ENCODE results near the gene MYL11.
"Not testable (repeated sequence)": the region's sequence is repeated elsewhere in the genome, so short reads cannot be mapped to it uniquely, and the experiment has no call there.

Gene MYL11, protein sequence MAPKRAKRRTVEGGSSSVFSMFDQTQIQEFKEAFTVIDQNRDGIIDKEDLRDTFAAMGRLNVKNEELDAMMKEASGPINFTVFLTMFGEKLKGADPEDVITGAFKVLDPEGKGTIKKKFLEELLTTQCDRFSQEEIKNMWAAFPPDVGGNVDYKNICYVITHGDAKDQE

DNA sequence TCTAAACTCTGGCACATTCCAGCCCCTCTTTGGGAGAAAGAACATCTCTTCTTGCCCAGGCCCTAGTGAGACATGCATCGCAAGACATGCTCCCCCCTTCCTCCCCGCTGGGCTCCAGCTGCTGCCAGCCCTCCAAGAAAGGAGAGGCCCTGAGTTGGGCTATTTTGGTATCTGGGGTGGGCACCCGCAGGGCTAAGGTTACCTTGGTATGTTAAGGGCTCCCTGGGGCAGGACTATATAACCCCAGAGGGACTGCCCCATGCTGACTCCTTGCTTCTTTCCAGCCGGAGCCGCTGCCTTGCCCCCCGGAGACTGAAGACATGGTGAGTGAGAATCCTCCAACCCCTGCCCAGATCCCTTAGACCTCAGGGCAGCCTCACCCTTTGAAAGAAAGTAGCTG is at the start of gene MYL11:
Gene MYL11 (plus strand): TSS at position 265 of the 400 bp plus-strand sequence. CDS start 56 bp downstream, at position 321.
- TF ChIP-seq, protein P1, sequence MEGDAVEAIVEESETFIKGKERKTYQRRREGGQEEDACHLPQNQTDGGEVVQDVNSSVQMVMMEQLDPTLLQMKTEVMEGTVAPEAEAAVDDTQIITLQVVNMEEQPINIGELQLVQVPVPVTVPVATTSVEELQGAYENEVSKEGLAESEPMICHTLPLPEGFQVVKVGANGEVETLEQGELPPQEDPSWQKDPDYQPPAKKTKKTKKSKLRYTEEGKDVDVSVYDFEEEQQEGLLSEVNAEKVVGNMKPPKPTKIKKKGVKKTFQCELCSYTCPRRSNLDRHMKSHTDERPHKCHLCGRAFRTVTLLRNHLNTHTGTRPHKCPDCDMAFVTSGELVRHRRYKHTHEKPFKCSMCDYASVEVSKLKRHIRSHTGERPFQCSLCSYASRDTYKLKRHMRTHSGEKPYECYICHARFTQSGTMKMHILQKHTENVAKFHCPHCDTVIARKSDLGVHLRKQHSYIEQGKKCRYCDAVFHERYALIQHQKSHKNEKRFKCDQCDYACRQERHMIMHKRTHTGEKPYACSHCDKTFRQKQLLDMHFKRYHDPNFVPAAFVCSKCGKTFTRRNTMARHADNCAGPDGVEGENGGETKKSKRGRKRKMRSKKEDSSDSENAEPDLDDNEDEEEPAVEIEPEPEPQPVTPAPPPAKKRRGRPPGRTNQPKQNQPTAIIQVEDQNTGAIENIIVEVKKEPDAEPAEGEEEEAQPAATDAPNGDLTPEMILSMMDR (IDR thresholded peaks at IDR 0.05; ENCODE audit: insufficient read depth, low read length, poor library complexity, severe bottlenecking), result no peak
- DNase-seq (ENCODE audit: extremely low read depth, insufficient read length), result no peak
- Histone ChIP-seq H3K4me3 (replicated peaks; ENCODE audit: low read depth, low read length) (no peak within 1 kb of the TSS), H3K36me3 (ENCODE audit: control insufficient read depth, insufficient read depth, low read length) (no peaks in the 10 kb centered on the region; the same call in 1 of the 2 replicates), H3K27me3 (replicated peaks; ENCODE audit: control insufficient read depth, insufficient read depth, low read length) (no peaks in the 10 kb centered on the region)

DNA sequence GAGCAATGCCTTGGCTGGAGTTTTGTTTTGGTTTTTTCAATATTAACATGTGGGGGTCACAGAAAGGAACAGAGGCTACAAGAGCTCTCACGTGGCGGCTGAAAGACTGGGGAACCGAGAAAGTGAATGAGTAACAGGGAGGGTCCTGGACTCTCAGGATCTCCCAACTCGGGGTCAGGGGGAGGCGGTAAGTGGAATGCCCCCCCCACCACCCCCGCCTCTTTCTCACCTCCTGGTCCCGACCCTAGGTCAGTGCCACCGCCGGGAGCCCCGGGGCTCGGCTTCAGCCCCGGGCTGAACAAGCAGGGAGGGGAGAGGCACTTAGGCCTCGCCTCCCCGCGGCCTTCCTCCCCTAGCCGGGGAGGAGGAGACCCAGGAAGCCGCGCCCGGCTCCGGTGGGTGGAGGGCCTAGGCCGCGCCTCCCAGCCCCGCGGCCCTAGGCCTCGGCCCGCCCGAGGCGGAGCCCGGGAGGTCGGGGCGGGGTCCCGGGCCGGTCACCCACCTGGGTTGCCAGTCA is 40.1 kb upstream of the MYL11 start:
- H3K36me3 ChIP-seq (ENCODE audit: control insufficient read depth, insufficient read depth, low read length); H3K27me3 ChIP-seq (replicated peaks; ENCODE audit: control insufficient read depth, insufficient read depth, low read length): not testable (repeated sequence)
- DNase-seq (ENCODE audit: extremely low read depth, insufficient read length), result peak; percentile 83
- H3K4me3 ChIP-seq (replicated peaks; ENCODE audit: low read depth, low read length), result peak overlapping the region; percentile 82

DNA sequence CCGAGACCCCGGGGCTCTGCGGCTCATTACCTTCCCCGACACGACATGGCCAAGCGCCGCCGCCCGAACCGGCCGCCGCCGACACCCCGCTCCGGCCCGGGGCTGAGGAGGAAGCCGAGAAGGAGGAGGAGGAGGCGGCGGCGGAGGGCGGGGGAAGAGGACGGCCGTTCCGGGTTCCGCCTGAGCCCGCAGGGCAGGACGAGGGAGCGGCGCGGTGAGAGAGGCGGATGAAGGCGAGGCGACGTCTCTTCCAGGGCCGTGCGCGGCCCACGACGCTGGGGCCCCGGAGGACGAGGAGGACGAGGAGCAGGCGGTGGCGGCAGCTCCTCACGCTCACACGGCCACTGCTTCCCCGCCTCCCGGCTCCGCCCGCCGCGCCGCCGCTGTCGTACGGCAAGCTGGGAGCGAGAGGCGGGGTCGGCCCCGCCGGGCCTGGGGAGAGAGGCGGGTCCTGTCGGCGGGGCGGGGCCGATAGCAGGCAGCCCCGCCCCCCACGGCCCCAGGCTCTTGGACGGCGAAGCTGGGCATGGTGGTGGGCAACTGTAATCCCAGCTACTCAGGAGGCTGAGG is 39.5 kb upstream of the MYL11 start:
- DNase-seq (ENCODE audit: extremely low read depth, insufficient read length), result peak; percentile 87
- not testable (repeated sequence) for H3K36me3 ChIP-seq (ENCODE audit: control insufficient read depth, insufficient read depth, low read length); H3K27me3 ChIP-seq (replicated peaks; ENCODE audit: control insufficient read depth, insufficient read depth, low read length)
- peak overlapping the region; percentile 82 for H3K4me3 ChIP-seq (replicated peaks; ENCODE audit: low read depth, low read length)

DNA sequence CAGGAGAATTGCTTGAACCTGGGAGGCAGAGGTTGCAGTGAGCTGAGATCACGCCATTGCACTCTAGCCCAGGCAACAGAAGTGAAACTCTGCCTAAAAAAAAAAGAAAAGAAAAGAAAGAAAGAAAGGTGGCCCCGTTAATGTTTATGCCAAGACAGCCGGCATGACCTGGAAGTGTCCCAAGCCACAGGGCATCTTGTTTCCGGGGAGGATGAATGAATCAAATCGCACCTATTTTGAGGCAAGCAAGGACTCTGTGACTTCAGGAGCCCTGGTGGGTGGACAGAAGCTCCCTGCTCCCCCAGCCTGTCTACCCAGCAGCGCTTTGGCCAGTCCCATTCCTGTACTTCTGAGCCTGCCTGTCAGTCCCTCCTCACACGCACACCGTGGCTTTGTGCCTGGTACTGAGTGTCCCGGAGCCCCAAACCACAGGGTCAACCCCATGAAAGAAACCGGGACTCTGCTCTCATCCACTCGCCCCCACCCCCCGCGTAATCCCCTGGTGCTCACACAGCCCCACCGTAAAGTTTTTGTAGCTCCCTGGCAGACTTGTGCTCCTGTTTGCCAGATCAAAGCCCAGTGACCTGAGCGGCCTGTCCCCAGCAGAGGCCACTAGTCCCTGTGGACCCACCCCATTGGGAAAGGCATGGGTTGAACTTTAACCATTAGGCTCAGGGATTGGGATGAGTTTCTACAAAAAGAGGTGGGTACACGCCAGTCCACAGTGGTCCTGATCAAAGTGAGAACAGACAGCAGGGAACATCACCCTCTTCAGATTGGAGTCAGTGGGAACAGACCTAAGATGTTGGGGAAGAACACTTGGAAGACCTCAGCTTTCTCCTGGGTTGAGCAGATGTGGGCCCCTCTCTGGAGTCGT is 38.8 kb upstream of the MYL11 start:
- DNase-seq (ENCODE audit: extremely low read depth, insufficient read length), result no peak
- TF ChIP-seq, protein P1 (IDR thresholded peaks at IDR 0.05; ENCODE audit: insufficient read depth, low read length, poor library complexity, severe bottlenecking), result no peak
- Histone ChIP-seq H3K27me3 (replicated peaks; ENCODE audit: control insufficient read depth, insufficient read depth, low read length) (no peaks in the 10 kb centered on the region), H3K36me3 (ENCODE audit: control insufficient read depth, insufficient read depth, low read length) (no peaks in the 10 kb centered on the region), H3K4me3 (replicated peaks; ENCODE audit: low read depth, low read length) (peak overlapping the region; percentile 82)

DNA sequence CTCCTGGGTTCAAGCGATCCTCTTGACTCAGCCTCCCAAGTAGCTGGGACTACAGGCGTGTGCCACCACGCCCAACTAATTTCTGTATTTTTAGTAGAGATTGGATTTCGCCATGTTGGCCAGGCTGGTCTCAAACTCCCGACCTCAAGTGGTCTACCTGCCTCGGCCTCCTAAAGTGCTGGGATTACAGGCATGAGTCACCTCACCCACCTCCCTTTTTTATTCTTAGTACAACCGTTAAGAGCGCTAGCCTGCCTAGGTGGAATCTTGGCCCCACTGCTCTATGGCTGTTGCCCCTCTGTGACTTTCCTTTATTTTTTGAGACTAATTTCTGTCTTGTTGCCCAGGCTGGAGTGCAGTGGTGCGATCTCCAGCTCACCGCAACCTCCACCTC is 36.6 kb upstream of the MYL11 start:
- H3K27me3 ChIP-seq (replicated peaks; ENCODE audit: control insufficient read depth, insufficient read depth, low read length); H3K36me3 ChIP-seq (ENCODE audit: control insufficient read depth, insufficient read depth, low read length); DNase-seq (ENCODE audit: extremely low read depth, insufficient read length); H3K4me3 ChIP-seq (replicated peaks; ENCODE audit: low read depth, low read length): not testable (repeated sequence)

DNA sequence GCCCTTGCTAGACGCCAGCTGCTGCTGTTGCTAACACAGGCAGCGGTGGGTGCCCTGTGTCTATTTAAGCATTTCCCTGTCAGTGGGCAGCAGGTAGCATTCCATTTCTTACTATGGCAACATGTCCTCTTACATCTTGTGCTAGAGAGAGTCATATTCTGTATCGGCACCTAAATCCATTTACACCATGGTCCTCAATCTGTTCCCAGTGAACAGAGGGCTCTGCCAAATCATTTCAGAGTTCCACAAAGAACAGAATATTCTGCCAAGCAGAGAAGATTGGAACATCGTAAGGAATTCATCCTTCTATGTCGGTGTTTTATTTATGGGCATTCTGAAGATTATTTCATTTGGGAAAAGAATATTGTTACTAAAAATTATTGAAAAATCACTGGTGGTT is 35.9 kb upstream of the MYL11 start:
- not testable (repeated sequence) for H3K27me3 ChIP-seq (replicated peaks; ENCODE audit: control insufficient read depth, insufficient read depth, low read length); H3K36me3 ChIP-seq (ENCODE audit: control insufficient read depth, insufficient read depth, low read length); H3K4me3 ChIP-seq (replicated peaks; ENCODE audit: low read depth, low read length); DNase-seq (ENCODE audit: extremely low read depth, insufficient read length)

DNA sequence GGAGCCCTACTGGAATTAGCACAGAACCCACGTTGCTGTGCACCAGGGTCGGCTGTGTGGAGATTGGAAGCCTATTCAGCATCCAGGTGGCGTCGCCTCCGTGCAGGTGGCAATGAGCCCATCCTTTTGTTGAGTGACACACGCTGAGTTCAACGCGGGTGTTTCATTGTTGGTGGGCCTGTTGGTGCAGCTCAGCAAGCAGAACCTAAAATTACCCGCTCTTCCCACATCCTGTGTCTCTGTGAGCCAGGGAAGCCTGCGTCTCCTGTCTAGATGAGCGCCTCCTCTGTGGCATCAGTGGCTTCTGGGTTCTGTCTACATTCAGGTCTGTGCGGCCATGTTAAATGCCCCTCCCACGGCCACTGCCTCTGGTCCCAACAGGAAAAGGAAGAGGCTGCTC is 34.0 kb upstream of the MYL11 start:
- TF ChIP-seq, protein P1 (IDR thresholded peaks at IDR 0.05; ENCODE audit: insufficient read depth, low read length, poor library complexity, severe bottlenecking), result no peak
- Histone ChIP-seq H3K36me3 (ENCODE audit: control insufficient read depth, insufficient read depth, low read length) (no peaks in the 10 kb centered on the region), H3K27me3 (replicated peaks; ENCODE audit: control insufficient read depth, insufficient read depth, low read length) (no peaks in the 10 kb centered on the region), H3K4me3 (replicated peaks; ENCODE audit: low read depth, low read length) (no peak overlapping the region)
- DNase-seq (ENCODE audit: extremely low read depth, insufficient read length), result no peak
